SU-DHL-6 (cell line): ENCODE measurements around the gene FOXC1.

Source experiments
- EZH2phosphoT487 ChIP-seq: fragments of 200-600 bp; sonication (generic), shearing (Covaris generic); conservative IDR thresholded peaks from 2 replicates; pipeline ENCODE4 v1.6.1; 2018; ENCODE audit warnings: mild to moderate bottlenecking, antibody characterized with exemption, low read length, moderate library complexity, mixed read lengths
- TF ChIP-seq, protein P1 (sequence below): fragments of 200-600 bp; sonication (generic); IDR thresholded peaks from one replicate; pipeline ENCODE4 v1.5.1; 2017; ENCODE audit warnings: antibody characterized with exemption, mild to moderate bottlenecking, low read length, moderate library complexity; ENCODE audit not compliant: insufficient read depth, poor library complexity, severe bottlenecking

DNA sequence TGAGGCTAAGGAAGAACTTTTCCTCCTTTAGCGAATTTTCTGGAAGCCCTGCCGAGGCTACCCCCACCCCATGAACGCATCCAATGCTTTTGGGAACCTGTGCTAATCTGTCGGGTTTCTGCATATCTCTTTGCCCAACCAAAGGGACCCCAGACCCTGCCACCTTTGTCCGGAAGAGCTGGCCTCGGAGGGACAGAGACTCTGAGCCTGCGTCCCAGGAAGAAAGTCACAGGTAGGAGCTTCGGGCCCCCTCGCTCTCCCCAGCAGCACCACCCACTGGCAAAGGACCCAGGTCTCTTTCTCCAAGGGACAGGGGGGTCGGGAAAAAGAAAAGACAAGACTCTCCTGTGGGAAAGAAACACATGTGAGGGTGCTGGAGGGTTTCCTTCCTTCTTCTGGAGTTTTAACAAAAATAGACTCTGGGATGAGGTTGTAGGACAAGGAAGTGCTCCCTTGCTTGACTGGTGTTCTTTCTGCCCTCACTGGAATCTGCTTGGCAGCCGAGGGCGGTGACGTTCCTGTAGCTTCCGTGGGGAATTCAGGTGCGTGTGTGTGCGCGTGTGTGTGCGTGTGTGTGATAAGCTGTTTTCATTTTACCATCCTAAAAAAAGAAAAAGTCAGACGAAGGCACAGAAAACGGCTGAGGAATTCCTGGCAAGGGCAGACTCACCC lies 16.3 kb upstream of the FOXC1 start:
- TF ChIP-seq, protein P1, sequence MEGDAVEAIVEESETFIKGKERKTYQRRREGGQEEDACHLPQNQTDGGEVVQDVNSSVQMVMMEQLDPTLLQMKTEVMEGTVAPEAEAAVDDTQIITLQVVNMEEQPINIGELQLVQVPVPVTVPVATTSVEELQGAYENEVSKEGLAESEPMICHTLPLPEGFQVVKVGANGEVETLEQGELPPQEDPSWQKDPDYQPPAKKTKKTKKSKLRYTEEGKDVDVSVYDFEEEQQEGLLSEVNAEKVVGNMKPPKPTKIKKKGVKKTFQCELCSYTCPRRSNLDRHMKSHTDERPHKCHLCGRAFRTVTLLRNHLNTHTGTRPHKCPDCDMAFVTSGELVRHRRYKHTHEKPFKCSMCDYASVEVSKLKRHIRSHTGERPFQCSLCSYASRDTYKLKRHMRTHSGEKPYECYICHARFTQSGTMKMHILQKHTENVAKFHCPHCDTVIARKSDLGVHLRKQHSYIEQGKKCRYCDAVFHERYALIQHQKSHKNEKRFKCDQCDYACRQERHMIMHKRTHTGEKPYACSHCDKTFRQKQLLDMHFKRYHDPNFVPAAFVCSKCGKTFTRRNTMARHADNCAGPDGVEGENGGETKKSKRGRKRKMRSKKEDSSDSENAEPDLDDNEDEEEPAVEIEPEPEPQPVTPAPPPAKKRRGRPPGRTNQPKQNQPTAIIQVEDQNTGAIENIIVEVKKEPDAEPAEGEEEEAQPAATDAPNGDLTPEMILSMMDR = no peak
- TF ChIP-seq EZH2phosphoT487 = no peak
